DOHH2 (cell line): Measurements from ENCODE around the gene PICALM.

Experiments used
- EZH2phosphoT487 ChIP-seq: fragments of 200-600 bp; sonication (generic); IDR thresholded peaks from 2 replicates; pipeline ENCODE4 v1.6.1; 2017; ENCODE audit warnings: borderline replicate concordance, mild to moderate bottlenecking, antibody characterized with exemption, low read length, moderate library complexity, mixed read lengths
- TF ChIP-seq, protein P1 (sequence below): fragments of 200-600 bp; sonication (generic); IDR thresholded peaks from one replicate; pipeline ENCODE4 v1.5.1; 2014; ENCODE audit warnings: antibody characterized with exemption, mild to moderate bottlenecking, low read depth, low read length; ENCODE audit not compliant: poor library complexity, severe bottlenecking

DNA sequence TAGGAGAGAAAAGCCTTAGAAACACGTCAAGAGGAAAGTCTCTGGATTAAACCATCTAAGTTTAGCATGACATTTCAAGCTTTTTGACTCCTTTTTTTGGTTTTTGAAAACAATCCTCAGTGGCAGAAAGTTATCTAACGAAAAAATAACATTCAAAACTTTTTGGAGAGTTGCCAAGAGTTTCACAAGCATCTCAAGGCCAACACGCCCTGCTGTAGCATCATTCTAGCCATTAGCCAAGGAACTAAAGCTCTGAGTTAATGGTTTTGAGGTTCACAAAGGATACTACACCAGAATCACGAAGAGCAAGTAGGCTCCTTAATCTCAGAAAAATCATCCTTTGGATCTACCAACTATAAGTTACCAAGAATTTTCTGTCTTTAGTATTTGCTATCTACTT, 94.8 kb downstream of the PICALM start:
- TF ChIP-seq, protein P1, sequence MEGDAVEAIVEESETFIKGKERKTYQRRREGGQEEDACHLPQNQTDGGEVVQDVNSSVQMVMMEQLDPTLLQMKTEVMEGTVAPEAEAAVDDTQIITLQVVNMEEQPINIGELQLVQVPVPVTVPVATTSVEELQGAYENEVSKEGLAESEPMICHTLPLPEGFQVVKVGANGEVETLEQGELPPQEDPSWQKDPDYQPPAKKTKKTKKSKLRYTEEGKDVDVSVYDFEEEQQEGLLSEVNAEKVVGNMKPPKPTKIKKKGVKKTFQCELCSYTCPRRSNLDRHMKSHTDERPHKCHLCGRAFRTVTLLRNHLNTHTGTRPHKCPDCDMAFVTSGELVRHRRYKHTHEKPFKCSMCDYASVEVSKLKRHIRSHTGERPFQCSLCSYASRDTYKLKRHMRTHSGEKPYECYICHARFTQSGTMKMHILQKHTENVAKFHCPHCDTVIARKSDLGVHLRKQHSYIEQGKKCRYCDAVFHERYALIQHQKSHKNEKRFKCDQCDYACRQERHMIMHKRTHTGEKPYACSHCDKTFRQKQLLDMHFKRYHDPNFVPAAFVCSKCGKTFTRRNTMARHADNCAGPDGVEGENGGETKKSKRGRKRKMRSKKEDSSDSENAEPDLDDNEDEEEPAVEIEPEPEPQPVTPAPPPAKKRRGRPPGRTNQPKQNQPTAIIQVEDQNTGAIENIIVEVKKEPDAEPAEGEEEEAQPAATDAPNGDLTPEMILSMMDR = no peak
- no peak for TF ChIP-seq EZH2phosphoT487
